ENCODE data around the gene KLHL7.

KLHL7 gene

GRCh38 chr7:23212395-23212794 lies 106.8 kb downstream of the KLHL7 start:
- no peak overlapping the region for H3K4me3 ChIP-seq (ENCODE audit: low read depth, low read length)
- no peak for TF ChIP-seq CTCF (IDR thresholded peaks at IDR 0.05; ENCODE audit: insufficient read depth, low read depth, low read length, missing control alignments)
- no peak for DNase-seq (ENCODE audit: low read depth)

GRCh38 chr7:23212841-23213240 lies 107.3 kb downstream of the KLHL7 start:
- TF ChIP-seq CTCF (IDR thresholded peaks at IDR 0.05; ENCODE audit: insufficient read depth, low read depth, low read length, missing control alignments), result no peak
- no peak for DNase-seq (ENCODE audit: low read depth)
- no peak overlapping the region for H3K4me3 ChIP-seq (ENCODE audit: low read depth, low read length)

- no peak overlapping the region for H3K4me3 ChIP-seq (ENCODE audit: low read depth, low read length)
- TF ChIP-seq CTCF (IDR thresholded peaks at IDR 0.05; ENCODE audit: insufficient read depth, low read depth, low read length, missing control alignments), result no peak
- no peak for DNase-seq (ENCODE audit: low read depth)
Observed at GRCh38 chr7:23213755-23214154, 108.2 kb downstream of the KLHL7 start.

- no peak for DNase-seq (ENCODE audit: low read depth)
- no peak for TF ChIP-seq CTCF (IDR thresholded peaks at IDR 0.05; ENCODE audit: insufficient read depth, low read depth, low read length, missing control alignments)
- H3K4me3 ChIP-seq (ENCODE audit: low read depth, low read length), result no peak overlapping the region
Observed at GRCh38 chr7:23214423-23214822, 108.8 kb downstream of the KLHL7 start.

- TF ChIP-seq CTCF (IDR thresholded peaks at IDR 0.05; ENCODE audit: insufficient read depth, low read depth, low read length, missing control alignments), result no peak
- H3K4me3 ChIP-seq (ENCODE audit: low read depth, low read length), result no peak overlapping the region
- DNase-seq (ENCODE audit: low read depth), result no peak
Observed at GRCh38 chr7:23214938-23215337, 109.4 kb downstream of the KLHL7 start.

GRCh38 chr7:23216021-23216420 lies 110.4 kb downstream of the KLHL7 start:
- H3K4me3 ChIP-seq (ENCODE audit: low read depth, low read length), result no peak overlapping the region
- DNase-seq (ENCODE audit: low read depth), result no peak
- TF ChIP-seq CTCF (IDR thresholded peaks at IDR 0.05; ENCODE audit: insufficient read depth, low read depth, low read length, missing control alignments), result no peak

GRCh38 chr7:23218196-23218595 lies 112.6 kb downstream of the KLHL7 start:
- no peak overlapping the region for H3K4me3 ChIP-seq (ENCODE audit: low read depth, low read length)
- no peak for DNase-seq (ENCODE audit: low read depth)
- no peak for TF ChIP-seq CTCF (IDR thresholded peaks at IDR 0.05; ENCODE audit: insufficient read depth, low read depth, low read length, missing control alignments)
